ENCODE measurements around the gene CLSTN2. TPM values are rescaled to one million over a fixed set of nuclear protein-coding genes. Genes with fewer than 3 reads are reported as not detected.

The CLSTN2 gene
- total and polyA plus RNA-seq, 2 experiments from 2014 or later = 3.5 to 7.0 TPM

DNA sequence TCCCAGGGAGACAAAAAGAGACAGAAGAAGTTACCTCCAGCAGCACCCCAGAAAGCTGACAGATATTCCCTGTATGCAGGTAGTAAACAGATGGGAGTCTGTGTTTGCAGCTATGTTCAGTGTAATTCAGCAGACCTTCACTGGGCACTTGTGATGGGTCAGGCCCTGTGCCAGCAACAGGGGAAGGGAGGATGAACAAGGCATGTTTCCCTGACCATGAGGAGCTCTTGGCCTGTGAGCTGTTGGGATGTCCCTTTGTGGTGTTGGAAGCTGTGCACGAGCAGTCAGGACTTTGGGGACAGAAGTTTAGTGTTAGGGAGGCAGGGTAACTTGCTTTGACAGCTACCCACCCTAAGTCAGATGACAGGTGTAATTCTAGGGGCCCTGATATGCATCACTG lies 636.9 kb downstream of the CLSTN2 start:
- H3K27ac ChIP-seq = no peak overlapping the region
- no peaks in the 10 kb centered on the region for H3K9me3 ChIP-seq (ENCODE audit: low read depth)
- H3K4me1 ChIP-seq (ENCODE audit: low read depth) = no peaks in the 10 kb centered on the region
- no peaks in the 10 kb centered on the region for H3K36me3 ChIP-seq
- TF ChIP-seq, protein P1, sequence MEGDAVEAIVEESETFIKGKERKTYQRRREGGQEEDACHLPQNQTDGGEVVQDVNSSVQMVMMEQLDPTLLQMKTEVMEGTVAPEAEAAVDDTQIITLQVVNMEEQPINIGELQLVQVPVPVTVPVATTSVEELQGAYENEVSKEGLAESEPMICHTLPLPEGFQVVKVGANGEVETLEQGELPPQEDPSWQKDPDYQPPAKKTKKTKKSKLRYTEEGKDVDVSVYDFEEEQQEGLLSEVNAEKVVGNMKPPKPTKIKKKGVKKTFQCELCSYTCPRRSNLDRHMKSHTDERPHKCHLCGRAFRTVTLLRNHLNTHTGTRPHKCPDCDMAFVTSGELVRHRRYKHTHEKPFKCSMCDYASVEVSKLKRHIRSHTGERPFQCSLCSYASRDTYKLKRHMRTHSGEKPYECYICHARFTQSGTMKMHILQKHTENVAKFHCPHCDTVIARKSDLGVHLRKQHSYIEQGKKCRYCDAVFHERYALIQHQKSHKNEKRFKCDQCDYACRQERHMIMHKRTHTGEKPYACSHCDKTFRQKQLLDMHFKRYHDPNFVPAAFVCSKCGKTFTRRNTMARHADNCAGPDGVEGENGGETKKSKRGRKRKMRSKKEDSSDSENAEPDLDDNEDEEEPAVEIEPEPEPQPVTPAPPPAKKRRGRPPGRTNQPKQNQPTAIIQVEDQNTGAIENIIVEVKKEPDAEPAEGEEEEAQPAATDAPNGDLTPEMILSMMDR (IDR thresholded peaks at IDR 0.05; ENCODE audit: low read depth, low read length) = no peak
- H3K27me3 ChIP-seq = no peaks in the 10 kb centered on the region
- DNase-seq (ENCODE audit: low read depth in 1 of 2, low spot score in 1 of 2) = no peak
- H3K4me3 ChIP-seq = no peak overlapping the region

DNA sequence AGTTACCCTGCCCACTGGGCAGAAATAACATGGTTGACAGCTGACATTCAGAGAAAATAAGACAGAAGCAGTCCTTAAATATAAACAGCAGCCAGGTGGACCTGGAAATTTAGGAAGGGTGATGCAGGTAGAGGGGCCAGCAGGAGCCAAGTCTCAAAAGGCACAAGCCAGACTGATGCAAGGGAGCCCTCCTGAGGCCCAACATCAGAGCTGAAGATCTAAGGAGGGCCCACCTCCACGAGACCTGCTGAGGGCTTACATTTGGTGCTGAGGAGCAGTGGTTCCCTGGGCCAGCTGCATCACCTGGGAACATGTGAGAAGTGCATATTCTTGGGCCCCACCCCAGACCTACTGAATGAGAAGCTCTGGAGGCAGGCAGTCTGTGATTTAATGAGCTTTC lies 637.3 kb downstream of the CLSTN2 start:
- TF ChIP-seq, protein P1 (IDR thresholded peaks at IDR 0.05; ENCODE audit: low read depth, low read length) = no peak
- Histone ChIP-seq H3K27me3 (no peaks in the 10 kb centered on the region), H3K36me3 (no peaks in the 10 kb centered on the region), H3K4me3 (no peak overlapping the region), H3K27ac (no peak overlapping the region), H3K9me3 (ENCODE audit: low read depth) (no peaks in the 10 kb centered on the region), H3K4me1 (ENCODE audit: low read depth) (no peaks in the 10 kb centered on the region)
- DNase-seq (ENCODE audit: low read depth in 1 of 2, low spot score in 1 of 2) = no peak

DNA sequence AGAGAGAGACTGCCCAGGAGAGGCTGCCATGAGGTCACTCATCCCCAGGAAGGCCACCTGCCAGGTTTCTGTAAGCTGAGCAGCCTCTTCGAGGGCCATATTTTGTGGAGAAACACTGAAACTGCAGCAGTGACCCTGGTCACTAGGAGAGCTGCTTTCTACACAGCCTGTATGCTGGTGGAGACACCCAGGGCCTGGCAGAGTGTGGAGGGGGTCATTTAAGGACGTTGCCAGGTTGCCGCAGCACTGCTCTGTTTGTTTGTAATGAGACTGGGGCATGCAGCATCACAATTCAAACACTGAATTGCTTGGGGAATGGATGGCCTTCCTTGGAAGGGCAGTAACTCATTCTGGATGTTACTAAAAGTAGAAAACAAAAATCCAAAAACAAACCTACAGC lies 638.0 kb downstream of the CLSTN2 start:
- TF ChIP-seq, protein P1 (IDR thresholded peaks at IDR 0.05; ENCODE audit: low read depth, low read length) = no peak
- DNase-seq (ENCODE audit: low read depth in 1 of 2, low spot score in 1 of 2) = no peak
- Histone ChIP-seq H3K4me3 (no peak overlapping the region), H3K4me1 (ENCODE audit: low read depth) (no peaks in the 10 kb centered on the region), H3K27me3 (no peaks in the 10 kb centered on the region), H3K36me3 (no peaks in the 10 kb centered on the region), H3K27ac (no peak overlapping the region), H3K9me3 (ENCODE audit: low read depth) (no peaks in the 10 kb centered on the region)

DNA sequence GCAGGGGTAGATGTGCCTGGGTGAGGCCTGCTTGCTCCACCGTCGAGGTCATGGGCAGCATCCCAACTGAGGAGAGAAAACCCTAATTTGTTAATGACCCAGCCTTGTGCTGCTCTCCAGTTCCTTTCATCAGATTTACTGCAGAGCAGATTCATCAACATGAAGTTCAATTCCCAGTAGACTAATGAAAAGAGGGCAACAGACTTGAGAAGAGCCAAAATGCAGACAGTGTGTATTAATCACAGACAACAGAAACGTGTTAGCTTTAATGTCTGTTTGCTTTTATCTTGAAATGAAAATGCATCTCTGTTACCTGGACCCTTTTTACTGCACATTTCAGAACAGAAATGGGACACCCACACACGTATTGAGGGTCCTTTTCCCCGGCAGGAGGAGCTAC lies 639.4 kb downstream of the CLSTN2 start:
- Histone ChIP-seq H3K27me3 (no peaks in the 10 kb centered on the region), H3K9me3 (ENCODE audit: low read depth) (no peaks in the 10 kb centered on the region), H3K27ac (no peak overlapping the region), H3K4me3 (no peak overlapping the region), H3K36me3 (no peaks in the 10 kb centered on the region), H3K4me1 (ENCODE audit: low read depth) (no peaks in the 10 kb centered on the region)
- TF ChIP-seq, protein P1 (IDR thresholded peaks at IDR 0.05; ENCODE audit: low read depth, low read length) = no peak
- no peak for DNase-seq (ENCODE audit: low read depth in 1 of 2, low spot score in 1 of 2)

DNA sequence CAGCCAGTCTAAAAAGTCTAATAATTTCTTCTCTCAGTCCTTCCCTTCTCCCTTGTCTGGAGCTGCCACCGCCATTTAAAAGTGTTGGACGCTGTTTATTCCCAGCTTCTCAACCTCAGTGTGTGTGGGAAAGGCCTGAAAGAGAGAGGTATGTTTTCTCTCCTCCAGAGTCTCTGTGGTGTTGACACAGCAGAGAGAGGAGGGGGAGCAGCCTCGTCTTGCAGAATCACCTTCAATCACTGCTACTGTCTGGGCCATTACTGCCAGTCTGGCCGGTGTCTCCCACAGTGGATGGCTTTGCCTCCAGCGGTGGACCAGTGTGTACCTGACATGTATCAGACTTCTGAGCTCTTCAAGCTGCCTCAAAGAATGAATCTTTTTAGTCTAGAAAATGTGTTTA lies 641.5 kb downstream of the CLSTN2 start:
- DNase-seq (ENCODE audit: low read depth in 1 of 2, low spot score in 1 of 2) = peak in 1 of 2 donors; percentile 53
- TF ChIP-seq, protein P1 (IDR thresholded peaks at IDR 0.05; ENCODE audit: low read depth, low read length) = no peak
- no peaks in the 10 kb centered on the region for H3K4me1 ChIP-seq (ENCODE audit: low read depth)
- H3K36me3 ChIP-seq = no peaks in the 10 kb centered on the region
- H3K4me3 ChIP-seq = no peak overlapping the region
- H3K27me3 ChIP-seq = no peaks in the 10 kb centered on the region
- H3K27ac ChIP-seq = no peak overlapping the region
- no peaks in the 10 kb centered on the region for H3K9me3 ChIP-seq (ENCODE audit: low read depth)

DNA sequence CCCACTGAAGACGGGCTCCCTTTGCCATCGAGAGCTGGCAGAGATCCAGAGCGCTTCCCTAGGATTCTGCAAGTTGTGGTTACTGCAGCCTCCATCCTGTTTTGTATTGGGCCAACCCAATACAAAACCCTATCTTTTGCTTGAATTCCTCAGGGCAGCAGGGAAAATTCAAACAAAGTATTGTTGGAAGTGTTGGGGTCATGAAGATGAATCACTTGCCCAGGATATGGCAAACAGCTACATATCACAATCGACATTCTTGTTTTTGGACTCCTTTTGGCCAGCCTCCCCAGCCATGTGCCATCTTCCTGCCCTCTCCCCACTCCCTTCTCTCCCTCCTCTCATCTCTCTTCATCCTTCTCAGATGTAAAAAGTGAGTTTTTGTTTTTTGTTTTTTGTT lies 642.9 kb downstream of the CLSTN2 start:
- TF ChIP-seq, protein P1 (IDR thresholded peaks at IDR 0.05; ENCODE audit: low read depth, low read length) = no peak
- no peak overlapping the region for H3K27ac ChIP-seq
- H3K9me3 ChIP-seq (ENCODE audit: low read depth) = no peaks in the 10 kb centered on the region
- DNase-seq (ENCODE audit: low read depth in 1 of 2, low spot score in 1 of 2) = no peak
- no peaks in the 10 kb centered on the region for H3K27me3 ChIP-seq
- no peak overlapping the region for H3K4me3 ChIP-seq
- H3K4me1 ChIP-seq (ENCODE audit: low read depth) = no peaks in the 10 kb centered on the region
- no peaks in the 10 kb centered on the region for H3K36me3 ChIP-seq

Measured in cardiac muscle cell (in vitro differentiated cells and primary cell).